Measurements from ENCODE around the gene IDH2.
"Not testable (repeated sequence)": the region's sequence is repeated elsewhere in the genome, so short reads cannot be mapped to it uniquely, and the experiment has no call there.

IDH2 gene

DNA sequence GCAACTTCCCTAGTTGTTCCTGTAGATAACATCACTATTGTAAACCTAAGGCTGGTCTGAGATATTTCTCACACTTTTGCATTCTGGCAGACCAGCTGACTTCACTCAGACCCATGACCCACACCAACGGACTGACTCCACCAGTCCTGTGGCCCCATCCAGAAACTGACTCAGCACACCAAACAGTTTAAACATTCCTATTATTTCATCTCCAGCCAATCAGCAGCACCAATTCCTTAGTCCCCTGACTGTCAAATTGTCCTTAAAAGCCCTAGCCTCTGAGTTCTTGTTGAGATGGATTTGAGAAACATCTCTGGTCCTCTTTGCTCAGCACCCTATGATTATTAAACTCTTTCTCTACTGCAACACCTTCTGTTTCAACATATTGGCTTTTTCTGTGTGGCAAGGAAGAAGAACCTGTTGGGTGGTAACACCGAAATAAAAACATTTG, 12.2 kb upstream of the IDH2 start:
- DNase-seq (ENCODE audit: low read depth, low spot score), result no peak

DNA sequence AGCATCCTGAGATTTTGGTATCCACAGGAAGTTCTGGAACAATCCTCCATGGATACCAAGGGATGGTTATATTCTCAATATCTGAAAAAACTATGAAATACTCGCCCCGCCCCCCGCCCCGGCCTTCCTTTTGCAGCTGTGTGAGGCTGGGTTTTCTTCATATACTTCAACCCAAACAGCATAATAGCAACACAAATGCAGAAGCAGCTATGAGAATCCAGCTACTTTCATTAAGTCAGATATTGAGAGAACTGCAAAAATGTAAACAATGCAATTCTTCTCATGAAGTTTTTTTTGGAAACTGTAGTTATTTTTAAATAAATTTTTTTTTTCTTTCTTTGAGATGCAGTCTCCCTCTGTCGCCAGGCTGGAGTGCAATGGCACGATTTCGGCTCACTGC, 10.9 kb upstream of the IDH2 start:
- DNase-seq (ENCODE audit: low read depth, low spot score), result no peak

DNA sequence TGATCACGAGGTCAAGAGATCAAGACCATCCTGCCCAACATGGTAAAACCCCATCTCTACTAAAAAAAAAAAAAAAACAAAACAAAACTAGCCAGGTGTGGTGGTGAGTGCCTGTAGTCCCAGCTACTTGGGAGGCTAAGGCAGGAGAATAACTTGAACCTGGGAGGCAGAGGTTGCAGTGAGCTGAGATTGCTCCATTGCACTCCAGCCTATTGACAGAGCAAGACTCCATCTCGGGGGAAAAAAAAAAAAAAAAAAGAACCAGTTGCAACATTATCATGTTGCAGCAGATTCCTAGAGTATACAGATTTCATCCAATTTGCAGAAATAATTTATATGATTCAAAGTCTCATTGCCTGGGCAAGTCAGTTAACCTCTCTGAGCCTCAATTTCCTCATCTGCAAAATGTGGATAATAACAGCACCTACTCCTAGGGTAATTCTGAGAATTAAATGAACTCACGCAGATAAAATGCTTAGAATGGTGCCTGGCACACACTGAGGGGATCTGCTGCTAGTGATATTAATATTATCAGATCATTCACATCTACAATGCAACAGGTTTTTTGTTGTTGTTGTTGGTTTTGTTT, 7.0 kb upstream of the IDH2 start:
- not testable (repeated sequence) for DNase-seq (ENCODE audit: low read depth, low spot score)

DNA sequence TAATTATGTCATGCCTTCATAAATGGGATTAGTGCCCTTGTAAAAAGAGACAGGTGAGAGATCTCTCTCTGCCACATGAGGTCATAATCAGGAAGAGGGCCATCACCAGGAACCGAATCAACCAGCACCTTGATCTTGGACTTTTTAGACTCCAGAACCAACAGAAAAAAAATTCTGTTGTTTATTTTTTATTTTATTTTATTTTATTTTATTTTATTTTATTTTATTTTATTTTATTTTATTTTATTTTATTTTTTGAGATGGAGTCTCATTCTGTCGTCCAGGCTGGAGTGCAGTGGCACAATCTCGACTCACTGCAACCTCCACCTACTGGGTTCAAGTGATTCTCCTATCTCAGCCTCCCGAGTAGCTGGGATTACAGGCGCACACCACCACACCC, 5.8 kb upstream of the IDH2 start:
- DNase-seq (ENCODE audit: low read depth, low spot score), result not testable (repeated sequence)

DNA sequence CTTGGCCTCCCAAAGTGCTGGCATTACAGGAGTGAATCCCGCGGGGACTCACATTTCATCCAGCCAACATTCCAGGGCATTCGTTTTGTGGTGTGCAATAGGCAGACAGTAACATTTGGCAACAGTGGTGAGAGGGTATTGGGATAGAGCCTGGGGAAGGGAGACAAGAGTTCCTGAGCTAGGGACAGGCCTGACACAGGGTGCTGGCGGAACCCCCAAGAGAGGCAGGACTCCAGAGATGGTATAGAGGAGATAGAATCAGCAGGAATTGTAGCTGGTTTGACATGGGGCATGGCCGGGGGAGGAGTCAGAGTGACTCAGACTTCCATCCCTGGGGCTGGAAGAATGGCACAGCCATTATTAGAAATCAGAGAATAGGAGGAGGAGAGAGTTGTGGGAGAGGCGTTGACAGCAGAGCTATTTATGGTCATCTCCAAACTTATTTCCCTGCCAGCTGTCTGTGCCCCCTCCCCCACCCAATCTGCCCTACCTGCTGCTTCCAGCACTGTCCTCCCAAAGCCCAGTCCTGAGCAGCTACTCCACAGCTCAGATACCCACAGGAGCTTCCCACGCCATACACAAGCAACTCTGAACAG, 4.4 kb upstream of the IDH2 start:
- DNase-seq (ENCODE audit: low read depth, low spot score), result peak; percentile 64

DNA sequence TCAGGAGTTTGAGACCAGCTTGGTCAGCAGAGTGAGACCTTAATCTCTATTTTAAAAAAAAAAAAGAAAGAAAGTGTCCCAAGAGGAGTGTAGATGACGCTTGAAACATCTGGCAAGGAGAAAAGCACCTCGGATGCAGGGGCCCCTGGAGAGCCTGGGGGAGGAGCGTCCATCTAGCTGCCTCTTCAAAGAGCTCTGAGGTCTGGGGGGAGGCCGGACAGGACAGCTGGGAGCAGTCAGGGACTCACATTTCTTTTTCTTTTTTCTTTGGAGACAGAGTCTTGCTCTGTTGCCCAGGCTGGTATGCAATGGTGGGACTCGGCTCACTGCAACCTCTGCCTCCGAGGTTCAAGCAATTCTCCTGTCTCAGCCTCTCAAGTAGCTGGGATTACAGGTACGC, 3.3 kb upstream of the IDH2 start:
- no peak for DNase-seq (ENCODE audit: low read depth, low spot score)

DNA sequence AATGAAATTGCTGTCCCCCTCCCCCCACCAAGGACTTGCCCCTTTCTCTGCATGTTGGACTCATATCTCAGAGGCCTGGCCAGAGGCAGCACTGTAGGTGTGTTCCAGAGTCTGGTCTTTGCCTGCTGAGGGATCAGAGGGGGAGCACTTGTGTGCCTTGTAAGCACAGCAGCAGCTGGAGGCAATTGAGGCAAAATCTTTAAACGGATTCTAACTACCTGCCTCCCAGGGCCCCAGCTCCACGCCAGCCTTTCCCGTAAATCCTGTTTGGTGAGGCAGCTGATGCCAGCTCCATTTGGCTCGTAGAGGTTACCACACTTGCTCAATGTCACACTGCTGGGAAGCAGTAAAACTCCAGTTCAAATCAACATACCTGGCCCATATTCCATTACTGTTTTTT, 2.3 kb upstream of the IDH2 start:
- DNase-seq (ENCODE audit: low read depth, low spot score), result no peak

DNA sequence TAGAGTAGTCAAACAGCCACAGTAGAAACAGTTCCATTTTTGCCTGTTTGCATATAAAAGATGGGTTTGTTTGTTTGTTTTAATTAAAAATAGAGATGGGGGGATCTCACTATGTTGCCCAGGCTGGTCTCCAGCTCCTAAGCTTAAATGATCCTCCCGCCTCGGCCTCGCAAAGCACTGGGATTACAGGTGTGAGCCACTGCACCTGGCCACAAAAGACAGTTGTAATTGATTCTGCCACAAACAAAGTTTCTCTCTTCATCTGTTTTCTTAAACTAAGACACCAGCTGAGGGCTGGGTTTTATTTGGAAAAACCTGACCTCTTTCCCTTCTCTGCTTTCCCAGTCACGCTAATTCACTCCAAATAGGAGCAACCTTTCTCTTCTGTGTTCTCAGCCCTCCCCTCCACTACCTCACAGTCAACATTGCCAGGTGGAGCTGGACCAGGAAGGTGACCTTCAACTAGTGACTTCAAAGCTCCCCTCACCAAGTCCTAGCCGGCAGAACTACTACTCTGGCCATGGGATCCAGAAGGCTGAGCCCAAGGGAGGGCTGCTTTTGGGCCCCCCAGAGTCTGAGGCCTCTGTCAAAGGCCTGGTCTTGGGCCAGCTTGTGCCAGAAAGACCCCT, 1.5 kb upstream of the IDH2 start:
- DNase-seq (ENCODE audit: low read depth, low spot score), result no peak

DNA sequence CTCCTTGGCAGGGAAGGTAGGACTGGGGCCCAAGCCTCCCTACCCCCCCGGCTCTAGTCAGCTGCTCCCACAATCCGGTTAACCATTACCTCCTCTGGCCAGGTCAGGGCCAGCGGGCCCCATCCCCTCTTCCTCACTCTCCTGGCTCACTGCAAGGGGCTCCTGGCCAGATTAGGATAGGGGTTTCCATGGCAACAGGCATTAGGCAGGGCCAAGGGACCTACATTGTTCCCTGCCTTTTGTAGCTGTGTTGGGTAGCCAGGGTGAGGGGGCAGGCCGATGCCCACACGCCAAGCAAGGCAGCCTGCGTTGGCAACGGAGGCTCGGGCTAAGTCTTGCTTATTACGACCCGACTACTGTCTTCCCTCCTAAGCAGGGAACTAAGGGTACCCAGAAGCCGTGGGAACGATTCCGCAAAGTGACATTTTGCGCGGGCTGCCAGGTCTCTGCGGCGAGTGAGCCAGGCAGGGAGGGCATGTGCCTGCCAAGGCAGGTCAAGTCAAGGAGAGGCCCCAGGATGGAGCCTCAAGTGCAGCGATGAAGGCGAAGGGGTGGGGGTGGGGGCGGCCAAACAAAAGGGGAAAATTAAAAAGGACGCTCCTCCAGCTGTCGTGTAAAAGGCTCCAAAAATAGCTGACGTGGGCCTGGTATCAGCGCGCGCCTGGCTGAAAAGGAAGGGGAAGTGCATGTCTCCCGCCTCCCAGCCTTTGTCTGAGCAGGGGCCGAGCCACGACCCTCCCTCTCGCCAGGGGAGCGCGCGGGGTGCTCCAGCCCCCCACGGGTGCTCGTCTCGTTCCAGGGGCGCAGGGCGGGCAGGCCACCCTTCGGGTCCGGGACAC, 919 bp downstream of the IDH2 start:
- DNase-seq (ENCODE audit: low read depth, low spot score), result peak; percentile 52

DNA sequence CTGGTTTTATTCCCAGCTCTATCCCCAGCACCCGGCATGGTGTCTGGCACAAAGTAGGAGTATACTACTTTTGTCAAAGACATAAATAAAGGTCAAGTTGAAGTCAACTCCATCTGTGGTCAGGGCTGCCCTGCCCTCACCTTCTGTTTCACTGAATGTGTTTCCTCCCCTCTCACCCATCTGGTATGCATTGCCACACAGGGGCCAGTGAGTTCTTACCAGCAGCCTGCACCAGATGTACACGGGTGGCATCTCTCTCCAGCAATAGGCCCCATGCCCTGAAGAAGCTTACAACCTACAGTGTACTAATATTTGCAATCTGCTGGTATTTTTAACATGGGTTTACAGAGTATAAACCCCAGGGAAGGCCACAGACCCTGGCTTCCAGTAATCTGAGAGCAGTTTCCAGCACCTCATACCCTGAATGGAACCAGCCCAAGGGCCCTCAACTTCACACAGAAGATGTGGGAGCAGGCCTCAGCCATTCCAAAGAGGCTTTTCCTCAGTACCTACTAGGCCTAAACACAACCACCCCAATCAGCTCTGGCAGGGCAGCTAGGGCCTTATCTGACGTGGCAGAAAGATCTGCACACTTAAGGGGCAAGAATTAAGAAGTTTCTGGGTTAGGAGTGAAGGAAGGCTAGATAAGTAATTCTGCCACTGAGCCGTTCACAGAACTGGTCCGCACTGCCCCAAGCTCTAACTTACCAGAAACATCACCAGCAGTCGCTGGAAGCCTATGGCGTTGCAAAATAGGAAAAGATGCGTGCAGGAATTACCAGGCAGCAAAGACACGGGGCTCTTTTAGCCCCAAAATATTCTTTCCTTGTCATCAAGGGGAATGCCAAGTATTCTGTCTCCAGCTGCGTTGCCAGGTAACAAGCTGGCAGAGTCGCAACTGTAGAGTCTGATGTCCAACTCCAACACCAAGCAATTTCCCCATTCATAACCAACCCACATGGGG, 2.1 kb downstream of the IDH2 start:
- peak; percentile 88 for DNase-seq (ENCODE audit: low read depth, low spot score)

DNA sequence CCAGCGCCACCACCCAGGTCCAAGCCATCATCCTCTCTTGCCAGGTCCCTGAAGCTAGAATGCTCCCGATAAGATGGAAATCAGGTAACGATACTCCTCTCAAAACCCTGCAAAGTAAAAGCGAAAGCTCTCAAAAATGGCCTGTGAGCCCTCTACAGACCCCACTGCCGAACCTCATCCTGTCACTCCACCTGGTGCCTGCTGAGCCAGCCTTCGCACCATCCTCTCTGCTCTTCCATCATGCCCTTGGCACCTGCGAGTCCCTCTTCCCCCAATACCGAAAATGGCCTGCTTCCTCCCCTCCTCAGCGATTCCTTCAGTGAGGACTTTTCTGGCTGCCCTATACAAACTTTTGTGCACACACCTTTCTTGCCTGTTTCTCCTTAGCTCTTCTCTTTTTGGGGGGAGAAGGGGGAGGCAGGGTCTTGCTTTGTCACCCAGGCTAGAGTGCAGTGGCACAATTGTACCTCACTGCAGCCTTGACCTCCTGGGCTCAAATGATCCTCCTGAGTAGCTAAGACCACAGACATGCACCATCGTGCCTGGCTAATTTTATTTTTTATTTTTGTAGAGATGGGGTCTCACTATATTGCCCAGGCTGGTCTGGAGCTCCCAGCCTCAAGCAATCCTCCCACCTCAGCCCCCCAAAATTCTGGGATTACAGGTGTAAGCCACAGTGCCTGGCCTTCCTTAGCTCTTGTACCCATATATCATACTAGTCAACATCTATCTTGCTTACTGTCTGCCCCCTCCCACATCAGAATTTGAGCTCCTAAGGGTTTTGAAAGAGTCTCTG, 3.0 kb downstream of the IDH2 start:
- DNase-seq (ENCODE audit: low read depth, low spot score), result no peak

DNA sequence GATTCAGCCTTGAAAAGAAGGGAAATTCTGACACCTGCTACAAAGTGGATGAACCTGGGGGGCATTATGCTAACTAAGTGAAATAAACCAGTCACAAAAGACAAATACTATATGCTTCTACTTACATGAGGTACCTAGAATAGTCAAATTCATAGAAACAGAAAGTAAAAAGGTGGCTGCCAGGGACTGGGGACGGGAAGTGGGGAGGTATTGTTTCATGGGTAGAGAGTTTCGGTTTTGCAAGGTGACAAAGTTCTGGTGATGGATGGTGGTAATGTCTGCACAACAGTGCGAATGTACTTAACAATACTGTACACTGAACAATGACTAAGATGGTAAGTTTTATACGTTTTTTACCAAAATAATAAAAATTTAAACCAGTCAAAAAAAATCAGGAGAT, 4.8 kb downstream of the IDH2 start:
- DNase-seq (ENCODE audit: low read depth, low spot score), result no peak

DNA sequence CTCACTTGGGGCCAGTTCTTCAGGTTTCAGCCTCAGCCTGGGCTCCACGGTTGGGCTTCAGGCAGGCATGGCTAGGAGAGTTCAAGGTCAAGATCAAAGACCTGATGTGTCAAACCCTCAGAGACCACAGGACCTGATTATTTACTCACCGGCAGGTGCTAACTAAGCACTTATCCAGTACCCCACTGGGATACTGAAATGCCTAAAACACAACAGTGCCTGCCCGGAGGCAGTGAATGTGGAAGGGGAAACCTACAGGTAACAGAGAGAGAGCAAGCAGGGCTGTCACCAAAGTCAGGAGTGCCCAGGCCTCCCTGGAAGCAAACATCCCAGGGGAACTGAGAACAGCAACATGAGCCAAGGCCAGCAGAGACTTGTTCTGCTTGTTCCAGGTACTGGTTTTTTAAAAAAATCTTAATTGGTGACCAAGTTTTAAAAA, 6.7 kb downstream of the IDH2 start:
- no peak for DNase-seq (ENCODE audit: low read depth, low spot score)

DNA sequence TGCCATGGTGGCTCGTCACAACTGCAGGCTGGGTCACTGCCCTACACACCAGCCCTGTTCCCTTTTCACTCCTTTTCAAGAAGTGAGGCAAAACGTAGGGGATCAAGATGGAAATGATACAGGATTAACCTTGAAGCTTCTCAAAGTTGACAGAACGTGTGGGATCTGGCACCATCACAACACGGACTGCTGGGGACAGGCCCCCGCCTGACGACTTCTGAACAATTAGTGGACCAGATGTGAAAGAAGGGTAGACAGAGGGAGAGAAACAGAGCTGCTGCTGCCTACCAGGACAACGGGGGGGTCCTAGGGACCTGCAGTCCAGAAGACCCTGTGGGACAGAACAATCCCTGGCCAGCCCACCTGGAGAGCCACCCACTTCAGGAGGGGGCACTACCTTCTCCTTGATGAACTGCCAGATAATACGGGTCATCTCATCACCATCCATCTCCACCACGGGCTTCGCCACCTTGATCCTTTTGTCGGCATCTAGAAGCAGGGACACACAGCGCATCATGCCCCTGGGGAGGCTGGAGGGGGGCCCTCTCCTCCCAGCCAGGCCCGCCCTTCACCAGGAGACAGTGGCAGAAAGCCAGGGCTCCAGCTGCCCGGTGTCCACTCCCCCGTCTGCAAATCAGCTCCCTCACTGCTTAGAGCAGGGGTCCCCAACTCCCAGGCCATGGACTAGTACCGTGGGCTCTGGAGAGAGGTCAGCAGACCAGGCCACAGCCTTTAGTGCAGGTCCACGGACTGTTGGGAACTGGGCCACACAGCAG, 10.9 kb downstream of the IDH2 start:
- no peak for DNase-seq (ENCODE audit: low read depth, low spot score)

DNA sequence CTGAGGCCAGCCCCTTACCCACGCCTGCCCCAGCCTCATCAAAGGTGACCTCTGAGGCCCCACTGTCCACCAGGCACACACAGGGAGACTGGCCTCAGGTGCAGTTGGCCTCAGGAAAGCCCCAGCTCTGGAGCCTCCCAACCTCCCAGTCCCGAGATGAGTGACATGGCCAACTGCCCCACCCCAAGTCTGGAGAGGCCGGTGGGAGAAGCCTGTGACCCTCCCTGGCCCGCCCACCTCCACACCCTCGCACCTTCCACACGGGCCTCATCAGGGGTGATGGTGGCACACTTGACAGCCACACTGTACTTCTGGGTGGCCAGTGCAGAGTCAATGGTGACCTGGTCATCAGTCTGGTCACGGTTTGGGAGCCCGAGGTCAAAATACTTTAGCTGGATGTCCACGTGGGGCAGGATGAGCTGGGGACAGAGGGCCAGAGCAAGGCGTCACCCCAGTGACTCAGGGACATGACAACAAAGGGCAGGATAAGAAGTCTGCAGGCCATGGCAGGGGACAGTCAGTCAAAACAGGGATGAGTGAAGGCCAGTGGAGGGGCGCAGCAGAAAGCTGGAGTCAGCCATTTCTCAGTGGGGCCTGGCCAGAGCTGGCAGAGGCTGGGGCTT, 11.9 kb downstream of the IDH2 start:
- no peak for DNase-seq (ENCODE audit: low read depth, low spot score)

DNA sequence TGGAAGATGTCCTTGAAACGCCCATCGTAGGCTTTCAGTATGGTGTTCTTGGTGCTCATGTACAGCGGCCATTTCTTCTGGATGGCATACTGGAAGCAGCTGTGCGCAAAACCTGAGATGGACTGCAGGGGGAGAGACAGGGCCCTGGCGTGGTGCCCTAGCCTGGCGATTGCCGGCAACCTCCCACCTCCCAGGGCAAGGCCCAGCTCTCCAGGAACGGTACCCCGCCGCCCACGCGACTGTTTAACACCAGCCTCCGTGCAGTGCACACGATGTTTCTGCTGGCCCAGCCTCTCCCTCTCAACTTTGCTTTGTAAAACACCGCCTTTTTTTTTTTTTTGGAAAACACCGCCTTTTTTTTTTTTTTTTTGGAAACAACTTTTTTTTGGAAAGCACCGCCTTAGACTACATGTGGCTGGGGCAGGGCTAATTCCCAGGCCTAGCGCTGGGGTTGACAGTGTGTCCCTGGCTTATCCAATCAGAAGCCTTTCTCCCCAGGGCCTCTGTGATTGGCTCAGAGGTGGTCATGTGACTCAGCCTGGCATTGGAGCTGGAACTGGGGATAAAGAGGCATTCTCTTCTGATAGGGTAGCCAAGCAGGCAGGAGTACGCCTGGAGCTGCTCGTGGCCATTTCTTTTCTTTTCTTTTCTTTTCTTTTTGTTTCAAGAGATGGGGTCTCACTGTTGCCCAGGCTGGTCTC, 14.7 kb downstream of the IDH2 start:
- peak; percentile 37 for DNase-seq (ENCODE audit: low read depth, low spot score)

DNA sequence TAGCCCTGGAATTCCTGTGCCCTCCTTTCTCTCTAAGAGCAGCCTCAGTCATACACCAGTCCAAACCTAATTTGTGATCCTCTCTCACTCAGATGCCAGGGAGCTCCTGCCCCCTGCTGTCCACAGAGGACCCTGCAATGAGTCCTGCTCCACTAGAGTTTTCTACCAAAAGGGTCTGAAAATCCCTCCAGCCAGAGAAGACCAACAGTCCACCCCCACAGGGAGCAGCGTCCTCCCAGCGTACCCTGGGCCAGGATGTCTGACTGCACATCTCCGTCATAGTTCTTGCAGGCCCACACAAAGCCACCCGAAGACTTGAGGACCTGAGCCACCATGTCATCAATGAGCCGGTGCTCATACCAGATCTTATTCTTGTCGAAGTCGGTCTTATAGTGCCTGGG, 15.4 kb downstream of the IDH2 start:
- DNase-seq (ENCODE audit: low read depth, low spot score), result peak; percentile 35

DNA sequence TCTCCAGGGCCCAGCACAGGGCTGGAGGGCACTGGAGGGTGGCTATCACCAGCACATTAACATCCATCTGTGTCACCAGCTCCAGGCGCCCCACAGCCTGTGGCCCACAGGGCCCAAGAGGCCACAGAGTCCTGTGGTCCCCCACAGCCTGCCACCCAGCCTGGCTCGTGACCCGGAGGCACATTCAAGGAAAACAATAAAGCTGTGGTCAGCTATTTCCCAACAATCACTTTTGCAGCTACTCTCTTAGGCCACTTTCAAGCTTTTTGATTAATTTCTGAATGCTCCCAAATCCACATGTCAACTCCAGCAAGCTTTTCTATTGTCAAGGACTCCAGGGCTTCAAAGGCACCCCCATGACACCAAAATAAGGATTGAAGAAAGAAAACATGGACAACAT, 16.7 kb downstream of the IDH2 start:
- no peak for DNase-seq (ENCODE audit: low read depth, low spot score)

All from astrocyte of the hippocampus (primary cell).